Pulmonary artery endothelial cell (primary cell): ENCODE data around the gene OR2A25. TPM values are rescaled to one million over a fixed set of nuclear protein-coding genes. Genes with fewer than 3 reads are reported as not detected.
"Not testable (repeated sequence)": the region's sequence is repeated elsewhere in the genome, so short reads cannot be mapped to it uniquely, and the experiment has no call there.

ENCODE experiments used
- DNase-seq: peaks from one replicate; pipeline ENCODE4 v3.0.0-alpha.2; 2011; ENCODE audit warnings: low read depth, low spot score
- total RNA-seq: library from RNA; depleted of rRNA; stranded (reverse); fragments of >200 nt; gene quantifications from 2 replicates; pipeline ENCODE4 v1.2.3, GENCODE V29; 2014

Gene OR2A25, protein sequence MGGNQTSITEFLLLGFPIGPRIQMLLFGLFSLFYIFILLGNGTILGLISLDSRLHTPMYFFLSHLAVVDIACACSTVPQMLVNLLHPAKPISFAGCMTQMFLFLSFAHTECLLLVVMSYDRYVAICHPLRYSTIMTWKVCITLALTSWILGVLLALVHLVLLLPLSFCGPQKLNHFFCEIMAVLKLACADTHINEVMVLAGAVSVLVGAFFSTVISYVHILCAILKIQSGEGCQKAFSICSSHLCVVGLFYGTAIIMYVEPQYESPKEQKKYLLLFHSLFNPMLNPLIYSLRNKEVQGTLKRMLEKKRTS
- total RNA-seq = not detected in 2 replicates

DNA sequence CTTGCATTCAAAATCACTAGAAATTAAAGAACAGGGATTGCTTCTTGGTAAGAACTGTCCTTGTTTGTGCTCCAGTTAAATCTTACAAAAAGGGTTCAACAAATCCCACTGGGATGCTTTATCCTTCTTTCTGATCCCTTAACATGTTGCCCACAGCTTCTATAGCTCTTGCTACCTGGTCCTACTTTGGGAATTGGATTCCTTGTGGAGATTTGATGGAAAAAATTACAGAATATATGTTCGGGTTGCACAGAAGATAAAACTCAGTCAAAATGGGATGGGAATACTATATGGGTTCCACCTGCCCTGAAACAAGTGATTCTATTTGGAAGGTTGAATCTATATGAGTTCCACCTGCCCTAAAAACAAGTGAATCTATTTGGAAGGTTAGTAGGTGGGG, at the start of gene OR2A25:
OR2A25 (plus strand) TSS at position 301 of the 400 bp plus-strand sequence. CDS start 4,409 bp downstream, outside the sequence.
- DNase-seq = no peak

DNA sequence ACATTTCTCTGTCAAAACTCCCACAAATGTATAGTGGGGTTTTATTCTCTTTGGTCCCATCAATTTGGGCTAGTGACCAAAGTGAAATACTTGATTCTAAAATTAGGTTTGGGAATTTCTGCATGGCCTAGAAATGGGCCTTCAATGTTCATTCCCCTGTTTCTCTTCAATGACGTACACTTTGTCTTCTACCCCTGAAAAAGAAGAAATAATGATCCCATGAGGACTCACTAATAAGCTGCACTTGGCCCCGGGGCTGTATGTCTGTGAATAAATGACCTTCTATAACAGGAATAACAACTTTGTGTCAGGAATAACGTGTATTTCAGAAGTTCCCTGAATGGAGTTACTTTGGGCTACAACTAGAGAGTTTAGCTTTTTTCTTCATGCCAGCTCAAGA, 49.3 kb upstream of the OR2A25 start:
- no peak for DNase-seq

DNA sequence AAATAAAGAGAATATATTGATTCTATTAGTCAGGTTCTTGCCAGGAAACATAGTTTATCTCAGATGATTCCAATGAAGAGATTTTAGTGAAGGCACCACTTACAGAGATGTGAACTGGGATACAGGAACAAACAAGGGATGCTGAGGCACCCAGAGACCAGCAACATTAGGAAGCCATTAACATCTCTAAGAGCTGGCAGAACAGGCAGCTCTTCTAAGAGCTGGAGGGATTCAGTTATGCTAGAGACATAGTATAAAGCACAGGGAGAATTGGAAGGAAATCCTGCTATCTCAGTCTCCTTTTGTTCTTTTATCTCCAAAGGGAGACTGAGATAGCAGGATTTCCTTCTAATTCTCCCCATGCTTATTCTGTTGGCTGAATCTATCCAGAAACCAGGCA, 47.4 kb upstream of the OR2A25 start:
- DNase-seq = no peak

DNA sequence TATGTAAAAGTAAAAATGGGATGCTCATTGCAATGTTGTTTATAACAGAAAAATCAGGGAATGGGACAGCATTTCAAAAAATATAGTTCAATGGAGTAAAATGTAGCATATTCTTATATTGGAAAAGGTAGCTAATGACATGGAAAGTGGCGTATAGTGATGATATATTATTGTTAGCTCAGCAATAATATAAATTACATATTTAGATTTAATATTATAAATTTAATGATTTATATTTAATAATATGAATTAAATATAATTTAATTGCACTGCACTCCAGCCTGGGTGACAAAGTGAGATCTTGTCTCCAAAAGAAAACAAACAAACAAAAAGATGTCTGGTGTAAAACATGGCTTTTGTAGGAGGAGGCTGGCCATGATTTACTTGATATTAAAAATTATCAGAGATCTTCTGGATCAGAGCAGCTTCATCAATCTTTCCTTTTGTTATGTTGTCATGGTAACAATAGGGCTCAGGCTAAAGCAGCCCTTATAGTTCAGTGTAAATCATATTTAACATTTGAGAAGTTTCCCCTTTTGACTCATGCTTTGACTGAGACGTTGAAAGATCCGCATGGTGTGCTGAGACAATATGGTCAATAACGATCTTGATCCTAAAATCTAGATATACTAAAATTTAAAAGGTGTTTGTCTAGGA, 46.3 kb upstream of the OR2A25 start:
- DNase-seq = no peak

DNA sequence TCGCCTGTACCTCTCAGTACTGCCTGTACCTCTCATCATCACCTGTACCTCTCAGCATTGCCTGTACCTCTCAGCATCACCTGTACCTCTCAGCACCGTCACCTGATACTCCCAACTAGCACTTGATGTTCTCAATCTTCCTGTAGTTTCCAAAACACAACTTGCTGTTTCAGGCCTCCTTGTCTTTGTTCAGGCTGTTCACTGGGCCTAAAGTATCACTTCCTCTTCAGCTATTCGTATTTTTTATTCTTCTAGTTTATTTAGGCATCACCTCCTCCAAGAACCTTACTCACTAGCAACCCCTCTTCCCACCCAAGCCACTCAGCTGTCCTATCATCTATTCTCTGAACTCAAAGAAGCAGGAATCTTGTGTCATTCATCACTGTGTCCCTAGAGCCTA, 45.4 kb upstream of the OR2A25 start:
- no peak for DNase-seq

DNA sequence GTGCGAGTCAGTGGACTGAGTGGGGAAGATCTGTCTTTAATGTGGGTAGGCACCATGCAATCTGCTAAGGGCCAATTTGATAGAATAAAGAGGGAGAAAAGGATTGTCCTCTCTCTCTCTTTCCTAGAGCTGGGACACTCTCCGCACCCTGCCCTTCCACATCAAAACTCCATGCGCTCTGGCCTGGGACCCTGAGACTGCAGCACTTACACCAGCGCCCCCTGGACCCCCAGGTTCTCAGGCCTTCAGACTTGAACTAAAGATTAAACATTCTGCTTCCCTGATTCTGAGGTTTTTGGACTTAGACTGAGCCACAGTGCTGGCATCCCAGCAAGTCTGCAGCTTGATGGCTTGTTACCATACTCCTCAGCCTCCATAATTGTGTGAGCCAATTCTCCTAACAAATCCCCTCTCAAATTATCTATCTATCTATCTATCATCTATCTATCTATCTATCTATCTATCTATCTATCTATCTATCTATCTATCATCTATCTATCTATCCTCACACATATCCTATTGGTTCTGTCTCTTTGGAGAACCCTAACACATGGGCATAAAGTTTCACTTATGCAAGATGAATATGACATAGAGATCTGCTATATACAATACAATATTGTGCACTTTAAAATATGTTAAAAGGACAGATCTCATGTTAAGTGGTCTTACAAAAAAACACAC, 43.3 kb upstream of the OR2A25 start:
- DNase-seq = no peak

DNA sequence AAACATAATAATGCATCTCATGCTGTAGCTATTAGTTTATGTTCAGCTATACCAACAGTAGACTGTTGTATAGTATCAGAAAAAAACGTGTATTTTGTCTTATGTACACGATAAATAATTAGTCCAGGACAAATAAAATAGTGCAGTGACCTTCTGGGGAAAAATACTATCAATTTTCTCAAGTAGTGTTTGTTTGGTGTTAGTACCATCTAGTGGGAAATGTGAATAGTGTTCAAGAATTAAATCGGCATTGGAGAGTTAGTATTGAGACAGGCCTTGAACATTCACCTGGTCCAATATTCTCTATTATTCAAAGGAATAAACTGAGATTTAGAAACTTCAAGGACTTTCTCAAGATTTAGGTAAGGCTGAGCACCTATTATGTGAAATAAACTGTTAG, 42.5 kb upstream of the OR2A25 start:
- DNase-seq = no peak

DNA sequence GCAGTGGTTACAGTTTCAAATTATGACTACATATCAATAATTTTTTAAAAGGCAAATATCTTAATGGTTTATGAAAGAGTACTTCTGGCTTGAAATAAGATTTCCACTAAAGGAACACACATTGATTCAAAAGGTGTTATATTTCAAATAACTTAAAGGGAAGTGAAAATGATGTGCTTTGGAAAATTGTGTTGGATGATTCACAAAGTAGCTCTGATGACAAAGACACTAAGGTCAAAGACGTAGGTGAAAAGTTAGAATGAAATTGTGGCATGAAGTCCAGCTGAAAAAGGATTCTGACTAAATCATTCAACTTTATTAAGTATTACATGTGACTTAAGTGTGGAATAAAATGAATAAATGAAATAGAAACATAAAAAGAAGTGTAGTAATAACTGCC, 41.6 kb upstream of the OR2A25 start:
- DNase-seq = no peak

DNA sequence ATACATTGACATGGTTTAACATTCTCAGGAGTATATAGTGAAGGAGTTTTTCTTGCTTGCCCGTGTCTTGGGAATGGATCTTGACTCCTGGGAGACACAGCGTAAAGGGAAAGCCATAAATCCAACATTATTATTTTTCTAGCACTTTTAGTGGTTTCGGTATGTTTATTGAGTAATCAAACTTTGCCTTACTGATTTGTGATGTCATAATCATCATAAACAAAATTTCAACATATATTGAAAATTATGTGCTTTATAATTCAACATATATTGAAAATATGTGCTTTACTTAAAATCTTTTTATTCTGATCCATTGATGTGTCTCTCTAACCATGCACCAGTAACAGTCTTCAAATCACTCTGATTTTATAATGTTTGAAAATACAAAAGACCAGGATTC, 41.1 kb upstream of the OR2A25 start:
- no peak for DNase-seq

DNA sequence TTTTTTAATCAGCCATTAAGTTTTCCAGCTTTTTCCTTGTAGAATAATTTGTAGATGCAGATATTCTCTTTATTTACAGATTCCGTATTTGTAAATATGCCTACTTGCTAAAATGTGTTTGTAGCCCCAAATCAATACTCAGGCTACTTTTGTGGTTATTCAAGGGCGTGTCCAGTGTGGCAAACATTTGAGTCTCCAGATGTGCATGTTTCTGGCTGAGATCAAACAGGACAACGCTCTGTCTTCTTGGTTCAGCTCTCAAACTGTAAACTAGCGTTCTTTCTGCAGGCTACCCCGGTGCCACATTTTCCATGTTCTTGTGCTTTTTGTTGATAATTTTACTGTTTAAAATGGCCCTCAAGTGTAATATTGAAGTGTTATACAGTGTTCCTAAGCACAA, 37.1 kb upstream of the OR2A25 start:
- DNase-seq = no peak

DNA sequence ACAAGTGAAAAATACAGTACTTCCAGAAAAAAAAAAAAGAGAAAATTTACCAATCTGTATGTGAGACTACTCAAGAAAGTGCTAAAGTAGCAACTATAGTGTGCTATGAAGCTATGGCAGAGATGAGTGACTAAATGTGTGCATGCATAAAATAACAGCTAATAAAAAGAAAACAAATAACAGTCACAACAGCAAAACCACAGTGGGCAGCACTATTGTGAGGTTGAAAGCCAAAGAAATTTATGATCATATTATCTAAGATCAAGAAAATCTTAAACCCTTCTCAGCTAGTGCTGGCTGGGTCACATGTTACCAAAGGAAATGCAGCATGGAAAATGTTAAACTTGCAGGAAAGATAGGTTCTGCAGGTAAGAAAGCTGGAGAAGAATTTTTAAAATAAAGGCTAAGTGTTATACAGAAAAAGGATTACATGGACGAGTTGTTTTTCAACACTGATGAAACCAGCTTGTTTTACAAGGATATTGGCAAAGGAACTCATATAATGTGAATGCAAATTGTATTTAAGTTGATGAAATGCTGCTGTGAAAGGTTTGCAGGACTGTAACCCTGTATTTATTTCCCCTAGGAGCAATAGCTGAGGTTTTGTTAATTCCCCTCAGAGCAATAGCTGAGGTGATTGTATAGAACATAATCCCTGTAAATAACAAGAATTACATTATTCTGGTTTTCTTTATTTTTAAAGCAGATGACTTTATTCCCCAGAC, 36.5 kb upstream of the OR2A25 start:
- DNase-seq = no peak

DNA sequence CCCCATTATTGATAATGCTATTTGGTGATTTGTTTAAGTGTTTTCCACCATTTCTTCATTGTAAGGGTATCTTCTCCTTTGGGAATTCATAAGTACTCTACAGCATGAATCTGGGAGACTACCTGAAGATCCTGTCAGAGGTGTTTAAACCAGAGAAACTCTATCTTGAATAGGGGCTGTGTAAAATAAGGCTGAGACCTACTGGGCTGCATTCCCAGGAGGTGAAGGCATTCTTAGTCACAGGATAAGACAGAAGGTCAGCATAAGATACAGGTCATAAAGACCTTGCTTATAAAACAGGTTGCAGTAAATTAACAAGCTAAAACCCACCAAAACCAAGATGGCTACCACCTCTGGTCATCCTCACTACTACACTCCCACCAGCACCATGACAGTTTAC, 34.2 kb upstream of the OR2A25 start:
- no peak for DNase-seq

DNA sequence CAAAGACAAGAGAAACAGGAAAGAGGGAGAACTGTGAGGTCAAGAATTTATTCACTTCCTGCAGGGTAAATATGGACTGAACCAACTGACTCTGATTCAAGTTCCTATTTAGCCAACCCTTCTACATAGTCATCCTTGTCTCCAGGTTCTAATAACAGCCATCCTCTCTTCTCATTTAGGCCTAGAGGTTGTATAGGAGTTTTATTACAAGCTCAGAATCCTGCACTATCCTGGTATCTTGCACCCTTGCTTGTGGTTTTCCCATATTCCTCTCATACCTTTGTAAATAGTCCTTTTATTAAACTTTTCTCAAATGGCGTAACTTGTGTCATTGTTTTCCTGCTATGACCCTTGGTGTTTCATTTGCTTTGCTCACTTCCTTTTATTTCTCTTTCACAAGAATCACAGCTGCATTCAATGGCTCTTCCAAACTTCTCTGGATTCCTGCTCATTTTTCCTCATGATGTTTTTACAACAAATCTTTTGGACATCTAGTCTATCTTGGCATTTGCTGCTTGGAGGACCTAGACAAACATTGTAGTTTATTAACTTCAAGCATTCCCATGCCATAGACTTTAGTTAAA, 33.2 kb upstream of the OR2A25 start:
- DNase-seq = peak; percentile 4

DNA sequence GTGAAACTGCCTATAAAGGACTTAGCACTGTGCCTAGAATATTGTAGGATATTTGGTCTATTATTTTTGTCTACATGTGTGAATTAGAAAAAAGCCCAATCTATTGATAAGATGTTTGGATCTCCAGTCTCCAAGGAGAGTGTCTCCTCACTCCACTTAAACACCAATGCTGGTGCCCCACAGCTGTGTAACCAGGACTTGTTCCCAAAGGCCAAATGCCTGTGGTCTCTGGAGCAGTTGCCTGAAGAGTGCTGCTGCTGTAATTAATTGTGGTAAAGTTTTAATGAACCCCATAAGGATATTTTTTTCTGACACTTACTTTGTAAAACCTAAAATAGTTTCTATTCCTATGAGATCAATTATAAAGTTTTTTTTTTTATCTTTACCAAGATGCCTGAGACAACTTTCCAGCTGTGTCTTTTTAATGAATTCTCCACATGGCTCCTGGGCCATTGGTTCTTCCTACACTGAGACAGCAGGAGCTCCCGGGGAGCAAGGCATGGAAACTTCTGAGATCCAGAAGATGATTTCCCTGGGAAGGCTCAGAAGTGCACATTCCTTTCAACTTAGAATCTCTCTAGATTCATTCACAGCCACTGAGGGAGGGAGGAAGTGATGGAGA, 32.1 kb upstream of the OR2A25 start:
- DNase-seq = no peak

DNA sequence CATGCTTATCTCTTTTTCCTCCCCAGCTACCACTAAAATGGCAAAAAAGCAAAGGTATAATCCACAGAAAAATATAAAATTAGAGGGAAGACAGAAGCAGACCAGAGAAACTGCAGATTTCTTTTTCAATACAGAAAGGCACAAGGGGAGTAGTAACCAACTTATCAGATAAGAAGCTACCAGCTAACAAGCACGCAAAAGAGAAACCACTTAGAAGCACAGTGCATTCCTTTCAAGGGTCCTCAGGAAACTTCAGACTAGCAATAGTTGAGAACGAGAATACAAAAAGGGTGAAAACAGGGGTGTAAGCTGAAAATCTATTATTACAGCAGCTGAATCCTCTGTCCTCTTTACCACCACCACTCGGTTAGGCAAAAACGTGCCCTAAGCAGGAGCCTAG, 30.7 kb upstream of the OR2A25 start:
- DNase-seq = no peak

DNA sequence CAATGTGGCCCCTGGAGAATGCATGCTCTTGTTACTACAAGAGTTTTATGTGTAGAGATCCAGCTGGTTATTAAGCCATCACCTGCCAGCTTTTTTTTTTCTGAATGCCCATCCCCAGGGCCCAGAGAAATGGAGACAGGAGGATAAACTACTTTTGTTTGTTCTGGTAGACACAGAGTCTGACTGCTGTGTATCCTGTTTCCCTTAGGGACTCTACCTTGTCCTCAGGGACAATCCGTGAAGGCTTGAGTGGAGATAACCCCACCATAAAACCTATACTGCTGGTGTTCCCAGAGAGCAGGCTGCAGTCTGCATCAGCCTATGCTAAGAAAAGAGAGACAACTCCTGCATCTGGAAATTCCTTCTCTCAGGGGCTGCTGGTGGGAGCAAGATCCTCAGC, 21.0 kb upstream of the OR2A25 start, which contains the start of gene OR2A5:
OR2A5 (plus strand) TSS at position 301 of the 400 bp plus-strand sequence. CDS start 1,454 bp downstream, outside the sequence.
- no peak for DNase-seq

DNA sequence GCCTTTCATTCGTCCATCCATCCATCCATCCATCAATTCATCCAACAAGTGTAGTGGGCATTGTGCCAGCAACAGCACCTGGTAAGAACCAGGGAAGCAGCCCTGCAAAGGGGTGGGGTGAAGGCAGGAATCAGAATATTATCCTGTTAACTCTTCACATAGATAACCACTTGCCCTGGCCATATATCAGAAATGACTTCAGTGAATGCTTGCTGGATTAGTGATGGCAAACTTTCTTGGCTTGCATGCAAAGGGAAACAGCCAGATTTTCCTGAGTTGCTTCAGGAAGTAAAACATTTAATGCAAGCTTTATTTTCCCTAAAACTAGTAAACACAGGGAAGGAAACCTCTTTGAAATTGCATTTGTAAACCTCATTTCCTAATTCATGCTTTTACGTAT, 20.1 kb upstream of the OR2A25 start:
- no peak for DNase-seq

DNA sequence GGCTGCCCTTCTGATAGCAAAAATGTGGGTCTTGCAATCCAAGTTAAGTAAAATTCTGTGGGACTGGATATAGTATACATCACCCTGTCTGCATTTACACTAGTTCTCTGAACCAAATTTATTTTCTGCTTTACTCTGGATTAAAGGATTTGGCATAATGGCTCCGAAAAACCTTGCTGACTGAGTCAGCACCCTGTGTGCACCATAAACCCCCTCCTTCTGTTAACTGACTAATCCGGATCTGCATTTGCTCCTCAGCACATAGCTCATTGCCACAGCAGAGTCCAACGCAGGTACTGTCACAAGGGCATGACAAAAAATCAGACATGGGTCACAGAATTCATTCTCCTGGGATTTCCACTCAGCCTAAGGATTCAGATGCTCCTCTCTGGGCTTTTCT, 19.5 kb upstream of the OR2A25 start:
- DNase-seq = no peak

DNA sequence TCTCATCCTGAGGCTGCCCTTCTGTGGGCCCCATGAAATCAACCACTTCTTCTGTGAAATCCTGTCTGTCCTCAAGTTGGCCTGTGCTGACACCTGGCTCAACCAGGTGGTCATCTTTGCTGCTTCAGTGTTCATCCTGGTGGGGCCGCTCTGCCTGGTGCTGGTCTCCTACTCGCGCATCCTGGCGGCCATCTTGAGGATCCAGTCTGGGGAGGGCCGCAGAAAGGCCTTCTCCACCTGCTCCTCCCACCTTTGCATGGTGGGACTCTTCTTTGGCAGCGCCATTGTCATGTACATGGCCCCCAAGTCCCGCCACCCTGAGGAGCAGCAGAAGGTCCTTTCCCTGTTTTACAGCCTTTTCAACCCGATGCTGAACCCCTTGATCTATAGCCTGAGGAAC, 18.7 kb upstream of the OR2A25 start:
- not testable (repeated sequence) for DNase-seq

DNA sequence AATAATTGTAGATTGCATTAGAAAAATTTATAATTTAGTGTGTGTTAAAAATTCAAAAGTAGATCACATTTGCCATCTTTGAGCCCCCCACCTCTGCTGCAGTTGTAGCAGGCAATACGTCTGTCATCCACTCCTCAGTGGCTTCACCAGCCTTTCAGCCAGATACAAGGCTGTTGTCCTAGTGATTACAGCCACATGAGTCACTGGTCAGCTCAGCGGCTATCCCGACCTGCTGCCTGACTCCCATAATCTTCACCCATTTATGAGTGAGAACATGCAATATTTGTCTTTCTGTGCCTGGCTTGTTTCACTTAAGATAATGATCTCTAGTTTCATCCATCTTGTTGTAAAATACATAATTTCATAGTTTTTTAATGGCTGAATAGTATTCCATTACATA, 11.7 kb upstream of the OR2A25 start:
- no peak for DNase-seq

DNA sequence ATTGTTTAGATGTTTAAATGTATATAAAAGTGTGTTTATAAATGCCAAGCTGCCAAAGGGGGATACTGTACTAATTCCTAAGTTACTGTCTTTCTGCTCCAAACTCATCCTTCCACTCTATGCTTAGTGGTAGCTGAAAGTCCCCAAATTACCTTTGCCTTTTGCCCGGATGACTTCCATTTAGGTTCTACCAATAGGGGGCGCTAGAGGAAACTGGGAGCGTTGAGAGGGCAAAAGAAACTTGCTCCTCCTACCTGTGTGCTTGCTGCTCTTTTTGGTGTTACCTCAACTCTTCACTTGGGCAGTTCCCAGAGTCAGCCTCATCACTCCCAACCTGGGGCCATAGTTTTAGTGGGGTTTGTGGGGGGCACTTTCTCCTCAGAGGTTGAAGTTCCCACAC, 5.9 kb upstream of the OR2A25 start:
- DNase-seq = no peak
